Left lobe of liver (tissue), 2 donors: ENCODE measurements around the gene COL4A1. TPM values are rescaled to one million over a fixed set of nuclear protein-coding genes. Genes with fewer than 3 reads are reported as not detected.

Source experiments
- ATAC-seq: fragments of 200-7000 bp; cut with Tn5 transposase; one replicate; pipeline ENCODE4 v1.9.1; 2020; ENCODE audit warnings: mild to moderate bottlenecking, moderate library complexity
- DNase-seq: peaks from one replicate; pipeline ENCODE4 v3.0.0-alpha.2; 2020; ENCODE audit warnings: low spot score
- total RNA-seq: library from RNA; stranded (reverse); gene quantifications from one replicate; pipeline ENCODE4 v1.2.1, GENCODE V29; 2021
- donor health status: DM: no; HTN: no; CAD: no; lungs with moderate emphysema.
- donor health status: DM: no; HTN: yes; CAD: no.

Gene COL4A1
- total RNA-seq, 1 donor from 2014 or later: 9.1 TPM

- no peak for ATAC-seq
- DNase-seq: no peak
These were observed 9.0 kb downstream of the COL4A1 start for GRCh38 chr13:110297766-110298504.

DNA sequence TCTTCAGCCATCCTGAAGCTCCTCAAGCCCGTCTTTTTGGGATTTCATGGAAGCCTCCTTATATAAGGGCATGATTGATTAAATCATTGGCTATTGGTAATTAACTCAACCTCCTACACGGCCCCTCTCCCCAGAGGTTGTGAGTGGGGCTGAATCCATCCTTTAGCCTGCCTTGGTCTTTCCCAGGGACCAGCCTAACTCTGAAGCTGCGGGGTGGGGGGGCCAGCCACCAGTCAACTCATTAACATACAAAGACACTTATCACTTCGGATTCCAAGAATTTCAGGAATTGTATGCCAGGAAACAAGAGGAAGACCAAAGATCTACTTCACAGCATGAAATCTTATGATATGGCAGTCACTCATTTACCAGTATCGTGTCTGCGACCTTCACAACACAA lies 9.9 kb downstream of the COL4A1 start:
- ATAC-seq: no peak
- DNase-seq: no peak

- DNase-seq: no peak
- ATAC-seq: no peak
These were observed 12.3 kb downstream of the COL4A1 start for GRCh38 chr13:110294622-110295021.

DNA sequence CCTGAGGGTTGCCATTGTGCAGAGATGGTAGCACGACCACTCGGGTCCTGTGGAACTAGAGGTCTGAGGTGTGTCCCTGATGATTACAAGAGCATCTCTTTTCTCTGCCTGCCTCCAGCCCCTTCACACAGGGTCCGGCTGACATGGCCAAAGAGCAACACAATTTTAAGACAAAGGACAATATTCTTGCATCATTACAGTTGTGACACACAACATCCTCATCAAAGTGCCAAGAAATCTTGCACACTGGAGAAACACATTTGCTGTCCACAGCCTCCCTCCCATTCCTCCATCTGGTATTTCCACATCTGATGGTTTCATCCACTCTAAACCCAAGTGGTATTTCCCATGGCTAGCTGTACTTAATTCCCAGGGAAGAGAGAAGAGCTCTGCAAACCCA lies 12.8 kb downstream of the COL4A1 start:
- DNase-seq (no peak), ATAC-seq (no peak)

- DNase-seq (no peak), ATAC-seq (peak; percentile 31)
These were observed 13.3 kb downstream of the COL4A1 start for GRCh38 chr13:110293649-110294048.

DNA sequence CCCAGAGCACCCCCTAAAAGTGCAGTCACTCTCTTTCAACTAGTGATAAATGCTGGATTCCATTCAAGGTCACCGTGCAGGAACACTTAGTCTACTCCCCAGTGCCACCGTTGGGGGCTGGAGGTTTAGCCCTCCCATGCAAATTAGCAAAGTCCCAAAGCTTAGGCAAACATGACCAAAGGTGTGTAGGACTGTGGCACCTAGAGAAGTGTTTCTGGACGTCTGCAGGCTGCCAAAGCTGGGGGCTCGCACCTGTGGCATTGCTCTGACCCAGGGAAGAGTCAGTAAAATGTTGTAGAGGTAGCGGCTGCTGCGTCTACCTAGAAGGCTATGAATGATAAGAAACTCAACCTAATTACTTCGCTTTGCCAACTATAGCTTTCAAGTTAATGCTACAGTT lies 13.9 kb downstream of the COL4A1 start:
- no peak for DNase-seq
- ATAC-seq: no peak

- no peak for ATAC-seq
- DNase-seq: no peak
These were observed 15.7 kb downstream of the COL4A1 start for GRCh38 chr13:110291286-110291685.

DNA sequence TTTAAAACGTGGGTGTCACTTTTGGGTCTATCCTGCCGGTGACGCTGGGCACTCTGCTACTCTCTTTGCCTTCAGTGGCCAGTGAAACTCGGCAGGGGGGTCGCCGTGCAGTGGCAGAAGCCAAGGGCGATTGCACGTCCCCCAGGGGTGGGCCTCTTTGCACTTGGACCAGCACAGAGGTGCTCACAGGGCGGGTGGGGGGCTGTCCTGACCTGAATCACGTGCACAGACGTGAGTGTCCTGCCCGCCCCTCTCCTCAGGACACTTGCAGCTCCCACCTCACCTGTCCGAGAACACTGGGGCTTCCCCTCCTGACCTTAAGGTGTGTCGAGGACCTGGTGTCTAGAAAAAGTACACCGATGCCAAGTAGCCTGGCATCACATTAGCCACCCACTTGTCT lies 16.1 kb downstream of the COL4A1 start:
- ATAC-seq: no peak
- DNase-seq: no peak

DNA sequence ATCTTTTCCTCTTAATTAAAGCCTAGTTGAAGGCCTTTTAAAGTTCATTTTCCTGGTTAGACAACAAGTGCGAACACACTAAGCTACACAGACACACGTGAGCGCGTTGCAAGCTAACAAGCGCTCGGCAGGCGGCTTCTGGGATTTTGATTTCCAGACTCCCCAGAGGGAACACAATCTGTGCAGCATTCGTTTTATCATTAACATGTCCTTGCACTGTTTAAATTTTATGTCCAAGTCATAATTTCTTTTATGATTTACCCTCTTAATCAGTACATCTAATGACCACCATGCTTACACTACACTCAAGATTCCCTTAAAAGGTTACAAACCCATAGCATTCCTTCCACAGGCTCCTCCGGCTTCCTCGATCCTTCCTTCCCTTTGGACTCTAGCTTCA lies 16.8 kb downstream of the COL4A1 start:
- ATAC-seq (no peak), DNase-seq (no peak)

- no peak for ATAC-seq
- no peak for DNase-seq
These were observed 17.3 kb downstream of the COL4A1 start for GRCh38 chr13:110289661-110290060.

GRCh38 chr13:110289174-110289573 lies 17.8 kb downstream of the COL4A1 start:
- DNase-seq: no peak
- no peak for ATAC-seq

DNA sequence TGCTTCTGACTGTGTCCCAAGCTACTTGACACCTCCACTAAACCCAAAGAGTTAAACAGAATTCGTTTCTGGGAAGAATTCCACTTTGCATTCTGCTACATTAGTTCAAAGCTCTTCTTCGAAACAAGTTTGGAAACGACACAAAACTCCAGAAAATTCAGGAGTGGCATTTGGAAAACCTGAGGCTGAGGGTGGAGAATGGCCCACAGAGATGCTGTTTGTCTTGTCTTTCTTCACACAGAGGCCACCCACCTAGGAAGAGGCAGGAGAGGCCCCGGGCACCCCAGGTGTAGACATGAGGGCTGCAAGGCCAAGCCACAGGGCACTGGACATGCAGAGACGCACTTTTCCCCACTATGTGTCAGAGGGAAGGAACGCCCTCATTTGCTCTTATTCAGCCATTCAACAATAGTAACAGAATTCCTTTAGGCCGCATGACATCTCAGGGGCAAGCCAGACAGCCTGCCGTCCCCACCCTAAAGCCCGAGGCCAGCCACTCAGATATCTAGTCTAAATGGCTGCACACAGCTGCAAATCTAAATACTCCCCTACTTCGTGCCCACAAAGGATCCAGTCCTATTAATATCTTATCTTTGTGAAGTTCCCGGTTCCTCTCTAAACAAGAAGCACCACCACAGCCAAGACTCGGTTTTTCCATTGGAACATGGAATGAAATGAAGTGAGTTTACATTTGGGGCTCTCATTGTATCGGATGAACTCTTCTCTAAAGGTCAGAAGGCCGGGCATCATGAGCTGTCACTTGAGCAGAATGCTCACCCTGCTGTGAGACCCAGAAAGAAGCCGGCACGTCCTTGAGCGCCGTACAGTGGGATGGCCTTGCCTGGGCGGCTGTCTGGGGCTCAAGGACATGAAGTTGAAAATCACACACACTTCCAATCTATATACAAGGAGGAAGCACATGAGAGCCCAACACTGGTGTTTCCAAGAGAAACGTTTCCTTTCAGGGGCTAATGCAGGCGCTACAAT lies 19.8 kb downstream of the COL4A1 start:
- DNase-seq (no peak), ATAC-seq (peak; percentile 25)

- no peak for DNase-seq
- no peak for ATAC-seq
These were observed 20.7 kb downstream of the COL4A1 start for GRCh38 chr13:110285991-110286832.

GRCh38 chr13:110284779-110285484 lies 22.0 kb downstream of the COL4A1 start:
- ATAC-seq: no peak
- DNase-seq: no peak

- no peak for ATAC-seq
- DNase-seq: no peak
These were observed 23.0 kb downstream of the COL4A1 start for GRCh38 chr13:110283736-110284517.

GRCh38 chr13:110282316-110282841 lies 24.6 kb downstream of the COL4A1 start:
- ATAC-seq: no peak
- DNase-seq: no peak

DNA sequence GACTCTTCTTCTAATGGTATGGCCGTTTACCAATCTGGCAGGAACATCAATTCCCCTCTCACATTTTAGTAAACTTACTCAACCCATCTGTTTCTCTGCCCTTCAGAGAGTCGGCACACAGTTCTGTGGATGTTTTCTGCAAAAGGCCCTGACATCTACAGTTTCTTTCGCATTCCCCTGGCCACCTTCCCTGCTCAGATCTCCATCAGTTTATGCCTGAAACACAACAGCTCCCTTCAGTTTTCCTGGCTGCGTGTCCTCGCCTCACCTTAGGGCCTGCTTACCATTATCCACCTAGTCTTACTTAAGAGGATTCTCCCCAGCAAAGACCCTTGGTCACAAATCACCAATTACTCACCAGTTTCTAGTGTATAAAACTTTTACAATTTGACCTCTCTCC lies 25.2 kb downstream of the COL4A1 start:
- ATAC-seq (no peak), DNase-seq (no peak)

DNA sequence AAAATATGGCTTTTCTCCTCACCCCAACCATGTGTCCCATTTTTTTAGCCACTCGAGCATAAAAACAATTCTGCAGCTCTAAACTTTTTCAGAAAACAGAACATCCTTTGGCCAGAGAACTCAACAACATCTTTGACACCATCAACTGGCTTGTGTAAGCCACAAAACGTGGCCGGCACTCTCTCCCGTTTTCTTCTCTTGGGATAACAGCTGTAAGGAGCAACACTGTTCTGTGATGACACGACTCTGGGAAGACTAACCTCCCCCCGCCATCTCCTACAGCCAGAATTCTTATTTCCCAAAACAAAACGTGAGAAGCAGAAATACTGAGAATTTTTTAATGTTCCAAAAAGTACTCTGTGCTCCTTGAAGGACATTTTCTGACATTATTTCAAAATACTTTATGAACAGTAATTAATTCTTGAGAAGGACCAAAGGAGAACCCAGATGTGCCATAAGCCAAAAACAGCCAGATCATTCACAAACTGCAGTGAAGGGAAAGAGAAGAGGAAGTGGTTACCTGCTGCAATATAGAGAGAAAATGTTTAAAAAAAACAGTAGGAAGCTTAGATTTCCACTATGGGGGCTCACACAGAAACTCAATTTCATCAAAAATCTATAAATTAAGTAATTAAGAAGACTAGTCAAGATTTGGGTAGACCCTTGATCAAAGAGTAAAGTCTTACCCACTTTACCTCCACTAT lies 25.8 kb downstream of the COL4A1 start:
- no peak for DNase-seq
- ATAC-seq: no peak
